Left cardiac atrium (tissue), 4 donors: Measurements from ENCODE around the gene ARTN. TPM values are rescaled to one million over a fixed set of nuclear protein-coding genes. Genes with fewer than 3 reads are reported as not detected.
A peak's percentile ranks its signal among the peaks of the same experiment; 100 is the strongest.

Source experiments
- ATAC-seq, 2 donors: fragments of 200-7000 bp; cut with Tn5 transposase; one replicate each; pipeline ENCODE4 v1.9.1; 2020; ENCODE audit warnings: mild to moderate bottlenecking in 2 of 2, moderate library complexity in 2 of 2
- DNase-seq: peaks from one replicate; pipeline ENCODE4 v3.0.0-alpha.2; 2020
- intact Hi-C, 2 donors: fragments of 100-400 bp; cut with DNase I; formaldehyde crosslinking; loops; one replicate each; pipeline versions ENCODE4 v1.14.1 to v1.15.1; 2022 to 2023
- long read RNA-seq: library from polyadenylated mRNA; unstranded; transcript quantifications from one replicate; pipeline ENCODE4 v2.0.0, GENCODE V29; 2021
- total RNA-seq, 2 donors: library from RNA; stranded (reverse); fragmentation: NEBNext Ultra II Directional; extraction: Animal tissue kit (Norgen Biotek cat#: 25700); gene quantifications; one replicate each; pipeline ENCODE4 v1.2.1, GENCODE V29; 2021
- donor health status: DM: no; HTN: yes; CAD: no.
- donor health status: DM: no; HTN: yes; CAD: no; lungs with severe emphysema.
- donor health status: DM: yes; HTN: yes; CAD: no.
- donor health status: Dilated cardiomyopathy.

ARTN gene, protein sequence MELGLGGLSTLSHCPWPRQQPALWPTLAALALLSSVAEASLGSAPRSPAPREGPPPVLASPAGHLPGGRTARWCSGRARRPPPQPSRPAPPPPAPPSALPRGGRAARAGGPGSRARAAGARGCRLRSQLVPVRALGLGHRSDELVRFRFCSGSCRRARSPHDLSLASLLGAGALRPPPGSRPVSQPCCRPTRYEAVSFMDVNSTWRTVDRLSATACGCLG
- total RNA-seq = under 1 TPM; 0.18 to 0.86 TPM
- long read RNA-seq = 0 reads

DNA sequence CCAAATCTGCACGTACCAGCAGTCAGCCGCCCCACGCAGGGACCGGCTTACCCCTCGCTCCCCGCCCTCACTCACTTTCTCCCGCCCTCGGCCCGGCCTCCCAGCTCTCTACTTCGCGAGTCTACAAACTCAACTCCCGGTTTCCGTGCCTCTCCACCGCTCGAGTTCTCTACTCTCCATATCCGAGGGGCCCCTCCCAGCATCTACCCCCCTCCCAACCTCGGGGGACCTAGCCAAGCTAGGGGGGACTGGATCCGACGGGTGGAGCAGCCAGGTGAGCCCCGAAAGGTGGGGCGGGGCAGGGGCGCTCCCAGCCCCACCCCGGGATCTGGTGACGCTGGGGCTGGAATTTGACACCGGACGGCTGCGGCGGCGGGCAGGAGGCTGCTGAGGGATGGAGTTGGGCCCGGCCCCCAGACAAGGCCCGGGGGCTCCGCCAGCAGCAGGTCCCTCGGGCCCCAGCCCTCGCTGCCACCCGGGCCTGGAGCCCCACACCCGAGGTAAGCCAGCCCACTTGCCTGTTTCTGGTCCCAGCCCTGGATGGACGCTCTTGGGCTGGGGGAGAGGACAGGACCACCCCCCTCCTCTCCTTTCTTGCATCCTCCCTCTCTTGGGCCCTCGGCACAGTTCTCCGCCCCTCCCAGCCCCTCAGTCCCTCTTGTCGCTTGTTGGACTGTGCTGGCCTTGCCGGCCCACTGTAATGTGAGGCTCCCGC lies at the start of gene ARTN:
Gene ARTN (plus strand): TSS at position 416 of the 715 bp plus-strand sequence. CDS start 1,856 bp downstream, outside the sequence.
- no peak for DNase-seq
- ATAC-seq = peak; percentile 2 to 23
- intact Hi-C loops = loop anchor here (1.0 to 10.0 kb wide), 4 partner anchors 170 to 709 kb away; no protein-coding TSS in a partner anchor

DNA sequence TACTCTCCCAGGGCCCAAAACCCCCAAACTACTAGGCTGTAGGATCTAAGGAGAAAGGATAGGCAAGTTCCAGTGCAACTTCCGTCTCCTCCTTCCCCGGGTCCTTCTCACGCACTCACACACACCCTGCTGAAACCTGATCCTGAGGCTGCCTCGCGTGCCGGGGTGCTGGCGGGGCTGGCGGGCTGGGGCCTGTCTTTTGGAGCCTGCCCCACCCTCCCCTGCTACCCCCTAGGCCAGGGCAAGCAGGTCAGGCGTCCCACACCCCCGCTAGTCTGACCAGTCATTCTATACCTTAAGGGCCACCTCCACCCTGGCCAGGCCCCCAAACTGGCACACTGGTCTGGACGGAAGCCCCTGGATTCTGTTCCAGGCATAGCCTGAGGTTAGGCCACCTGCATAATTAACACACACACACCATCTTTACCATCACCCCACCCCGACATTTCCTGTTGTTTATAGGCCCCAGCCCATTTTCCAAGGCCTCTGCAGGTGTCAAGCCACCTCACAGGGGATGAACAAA lies 48.3 kb upstream of the ARTN start:
- ATAC-seq (no peak), DNase-seq (no peak)
- intact Hi-C loops = no loop called here

DNA sequence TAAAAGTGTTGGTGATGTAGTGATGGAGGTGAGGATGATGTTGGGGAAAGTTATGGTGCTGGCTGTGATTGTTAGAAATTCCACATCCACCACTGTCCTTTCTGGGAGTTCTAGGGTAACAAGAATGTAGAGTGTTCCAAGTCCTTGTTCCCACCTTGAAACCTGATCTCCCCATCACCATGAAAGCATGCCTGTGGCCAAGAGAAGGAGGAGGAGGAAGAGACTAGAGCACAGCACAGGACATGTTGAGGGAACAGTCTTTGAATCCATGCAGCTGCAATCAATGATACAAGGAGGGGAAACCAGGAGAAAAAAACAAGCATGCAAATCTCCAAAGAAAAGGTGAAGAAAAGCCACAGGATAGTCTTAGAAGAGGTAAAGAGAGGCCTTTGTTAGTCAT lies 45.9 kb upstream of the ARTN start:
- ATAC-seq = no peak
- DNase-seq = no peak
- intact Hi-C loops = no loop called here

DNA sequence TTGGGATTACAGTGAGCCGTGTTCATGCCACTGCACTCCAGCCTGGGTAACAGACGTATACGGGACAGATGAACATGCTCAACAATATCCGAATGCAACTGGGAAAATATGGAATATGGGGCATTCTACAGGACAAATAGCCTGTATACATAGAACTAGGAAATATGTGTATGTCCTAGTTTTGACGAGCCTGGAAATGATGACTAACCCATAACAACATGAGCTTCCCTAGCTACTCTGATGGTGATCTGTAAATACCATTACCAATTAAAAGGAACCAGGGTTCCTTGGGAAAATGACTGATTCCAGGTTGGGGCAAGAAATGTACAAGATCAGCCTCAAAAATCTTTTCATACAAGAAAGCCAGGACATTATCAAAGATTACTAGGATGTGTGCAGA lies 42.8 kb upstream of the ARTN start:
- intact Hi-C loops = no loop called here
- no peak for ATAC-seq

DNA sequence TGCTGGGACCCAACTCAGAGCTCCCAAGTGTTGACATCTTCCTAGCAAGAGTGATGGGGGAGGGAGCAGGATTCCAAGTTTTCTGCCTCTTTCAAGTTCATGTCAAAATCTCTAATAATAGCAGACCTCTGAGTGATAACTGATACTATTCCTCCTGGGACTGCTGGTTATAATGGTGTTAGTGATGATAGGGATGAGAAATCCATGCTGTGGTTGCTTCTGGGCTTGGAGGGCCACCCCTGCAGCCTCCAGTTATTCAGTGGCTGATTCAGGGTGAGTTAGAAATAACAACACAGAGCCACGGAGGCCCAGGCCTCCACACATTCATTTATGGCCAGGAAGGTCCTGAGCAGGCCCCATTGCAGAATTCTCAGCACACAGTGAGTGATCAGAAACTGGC lies 40.6 kb upstream of the ARTN start:
- DNase-seq = no peak
- peak in 1 of 2 donors; percentile 44 for ATAC-seq
- intact Hi-C loops = no loop called here

More for the DNA sequence above, 42.8 kb upstream of the ARTN start:
- no peak for DNase-seq

DNA sequence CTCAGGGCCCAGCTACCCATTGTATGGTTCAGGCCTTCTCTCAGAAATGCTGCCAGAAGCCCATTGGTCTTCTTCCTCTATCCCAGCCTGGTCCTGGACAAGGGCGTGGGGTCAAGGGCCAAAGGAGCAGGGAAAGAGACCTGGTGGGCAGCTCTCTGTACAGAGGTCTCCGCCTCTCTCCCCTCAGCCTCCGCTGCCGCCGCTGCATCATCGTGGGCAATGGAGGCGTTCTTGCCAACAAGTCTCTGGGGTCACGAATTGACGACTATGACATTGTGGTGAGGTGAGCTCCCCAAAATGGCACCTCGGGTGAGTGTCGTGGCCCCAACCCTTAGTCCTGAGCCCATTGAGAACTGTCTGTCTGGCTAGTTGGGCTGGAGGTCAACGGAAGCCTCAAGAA lies 34.6 kb upstream of the ARTN start:
- DNase-seq = no peak
- ATAC-seq = no peak
- intact Hi-C loops = no loop called here

DNA sequence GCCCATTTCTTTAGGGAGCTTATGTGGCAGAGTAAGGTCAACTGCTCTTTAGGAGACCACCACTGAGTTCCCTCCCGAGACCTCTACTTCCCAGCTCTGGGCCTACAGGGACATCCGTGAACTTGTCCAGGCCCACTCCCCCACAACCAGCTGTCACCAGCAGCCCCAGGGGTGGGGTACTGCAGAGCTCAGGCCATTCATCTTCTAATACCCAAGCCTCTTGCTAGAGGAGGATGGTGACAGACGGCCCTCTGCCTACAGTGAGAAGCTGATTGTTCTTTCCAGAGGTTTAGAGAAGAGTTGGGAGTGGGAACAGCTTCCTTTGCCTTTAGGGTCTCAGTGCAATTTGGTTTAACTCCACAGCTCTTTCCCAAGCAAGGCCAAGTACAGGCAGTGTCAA lies 33.2 kb upstream of the ARTN start:
- no peak for DNase-seq
- intact Hi-C loops = no loop called here

DNA sequence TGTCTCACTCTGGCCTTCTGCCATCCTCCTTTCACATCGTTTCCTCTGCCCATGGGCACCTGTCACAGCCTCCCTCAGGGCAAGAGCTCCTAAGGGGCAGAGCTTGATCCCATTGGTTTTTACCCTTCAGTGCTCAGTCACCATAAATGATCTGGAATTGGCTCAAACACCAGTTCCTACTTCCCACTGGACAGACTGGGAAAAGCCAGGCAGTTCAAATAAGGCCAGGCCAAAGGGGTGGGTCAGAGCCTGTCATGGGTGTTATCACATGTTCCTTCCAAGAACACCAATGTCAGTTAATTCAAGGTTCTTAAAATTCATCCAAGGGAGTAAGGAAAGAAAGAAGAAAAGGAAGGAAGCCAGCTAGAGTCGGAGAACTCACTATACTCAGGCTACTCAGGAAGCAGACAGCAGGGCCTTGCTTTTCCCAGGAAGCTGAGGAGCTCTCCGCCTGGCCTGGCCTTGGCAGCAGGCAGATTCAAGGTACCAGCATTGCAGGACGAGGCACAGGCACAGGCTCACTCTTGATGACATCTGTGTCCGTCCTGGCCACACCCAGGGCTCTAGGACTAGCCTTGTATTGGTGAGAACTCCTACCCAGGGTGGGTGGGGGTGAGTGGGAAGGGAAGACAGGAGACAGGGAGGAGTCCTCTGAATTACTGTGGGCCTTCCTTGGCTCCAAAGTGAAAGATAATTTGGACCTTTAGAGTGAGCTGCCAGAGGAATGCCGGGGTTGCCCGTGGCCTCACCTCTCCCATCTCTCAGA lies 32.2 kb upstream of the ARTN start:
- intact Hi-C loops = no loop called here
- no peak for ATAC-seq

More for the DNA sequence above, 33.2 kb upstream of the ARTN start:
- ATAC-seq = no peak

DNA sequence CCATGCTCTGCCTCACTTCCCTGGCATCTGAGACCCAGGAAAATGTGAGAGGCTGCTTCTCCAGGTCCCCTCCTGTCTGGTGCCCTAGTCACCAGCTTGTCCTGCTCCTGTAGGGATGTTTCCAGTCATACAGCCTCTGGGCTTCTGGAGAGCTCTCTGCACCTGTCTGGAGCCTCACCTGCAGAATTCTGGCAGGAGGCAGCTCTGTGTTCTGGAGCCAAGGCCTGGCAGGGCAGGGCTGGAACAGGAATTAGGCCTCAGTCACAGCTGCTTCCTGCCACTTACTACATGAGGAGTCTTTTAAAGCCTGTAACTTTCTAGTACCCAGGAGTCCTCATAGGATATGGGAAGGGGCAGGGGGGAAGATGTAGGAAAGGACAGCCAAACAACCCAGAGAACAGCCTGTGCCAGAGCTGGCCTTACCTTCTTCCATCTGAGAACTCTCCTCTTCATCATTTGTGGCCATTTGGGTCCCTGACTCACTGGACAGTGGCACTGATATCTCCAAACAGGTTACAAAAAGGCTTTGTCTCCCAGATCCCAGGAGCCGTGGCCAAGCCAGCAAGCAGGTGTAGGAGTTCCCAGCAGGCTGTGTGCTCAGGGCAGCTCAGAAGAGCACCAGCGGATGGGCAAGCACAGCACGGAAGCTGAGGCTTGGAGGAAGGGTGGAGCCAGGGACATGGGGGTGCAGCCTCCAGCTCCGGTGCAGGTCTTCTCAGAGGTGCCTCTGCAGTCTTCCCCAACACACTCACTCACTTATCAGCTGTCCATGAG lies 31.4 kb upstream of the ARTN start:
- DNase-seq (no peak), ATAC-seq (no peak)
- intact Hi-C loops = no loop called here

More for the DNA sequence above, 32.2 kb upstream of the ARTN start:
- DNase-seq = no peak

DNA sequence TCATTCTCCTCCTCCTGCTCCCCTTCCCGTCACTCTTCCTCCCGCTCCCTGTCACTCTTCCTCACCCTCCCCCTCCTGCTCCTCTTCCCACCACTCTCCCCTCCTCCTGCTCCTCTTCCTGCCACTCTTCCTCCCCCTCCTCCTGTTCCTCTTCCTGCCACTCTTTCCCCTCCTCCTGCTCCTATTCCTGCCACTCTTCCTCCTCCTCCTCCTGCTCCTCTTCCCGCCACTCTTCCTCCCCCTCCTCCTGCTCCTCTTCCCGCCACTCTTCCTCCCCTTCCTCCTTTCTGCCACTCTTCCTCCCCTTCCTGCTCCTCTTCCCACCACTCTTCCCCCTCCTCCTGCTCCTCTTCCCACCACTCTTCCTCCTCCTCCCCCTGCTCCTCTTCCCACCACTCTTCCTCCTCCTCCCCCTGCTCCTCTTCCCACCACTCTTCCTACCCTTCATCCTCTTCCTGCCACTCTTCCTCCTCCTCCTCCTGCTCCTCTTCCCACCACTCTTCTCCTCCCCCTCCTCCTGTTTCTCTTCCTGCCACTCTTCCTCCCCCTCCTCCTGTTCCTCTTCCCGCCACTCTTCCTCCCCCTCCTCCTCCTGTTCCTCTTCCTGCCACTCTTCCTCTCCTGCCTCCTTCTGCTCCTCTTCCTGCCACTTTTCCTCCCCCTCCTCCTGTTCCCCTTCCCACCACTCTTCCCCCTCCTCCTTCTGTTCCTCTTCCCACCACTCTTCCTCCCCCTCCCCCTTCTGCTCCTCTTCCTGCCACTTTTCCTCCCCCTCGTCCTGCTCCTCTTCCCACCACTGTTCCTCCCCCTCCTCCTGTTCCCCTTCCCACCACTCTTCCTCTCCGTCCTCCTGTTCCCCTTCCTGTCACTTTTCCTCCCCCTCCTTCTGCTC lies 28.7 kb upstream of the ARTN start:
- intact Hi-C loops = no loop called here
- ATAC-seq = no peak
- no peak for DNase-seq

DNA sequence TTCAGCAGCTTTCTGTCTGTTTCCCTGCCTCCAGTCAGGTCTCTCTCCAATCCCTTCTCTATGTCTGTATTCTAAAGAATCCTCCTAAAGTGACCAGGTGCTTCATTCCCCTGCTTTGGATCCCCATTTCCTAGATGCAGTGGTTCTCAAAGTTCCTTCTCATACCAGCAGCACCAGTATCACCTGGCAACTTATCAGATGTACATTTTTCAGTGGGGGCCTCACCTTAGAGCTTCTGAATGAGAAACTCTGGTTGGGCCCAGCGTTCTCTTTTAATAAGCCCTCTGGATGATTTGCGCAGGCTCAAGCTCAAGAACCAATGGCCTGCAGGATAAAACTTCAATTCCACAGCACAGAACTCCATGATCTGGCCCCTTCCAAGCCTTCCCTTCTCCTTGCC lies 25.4 kb upstream of the ARTN start:
- DNase-seq = no peak
- intact Hi-C loops = no loop called here
- ATAC-seq = no peak

DNA sequence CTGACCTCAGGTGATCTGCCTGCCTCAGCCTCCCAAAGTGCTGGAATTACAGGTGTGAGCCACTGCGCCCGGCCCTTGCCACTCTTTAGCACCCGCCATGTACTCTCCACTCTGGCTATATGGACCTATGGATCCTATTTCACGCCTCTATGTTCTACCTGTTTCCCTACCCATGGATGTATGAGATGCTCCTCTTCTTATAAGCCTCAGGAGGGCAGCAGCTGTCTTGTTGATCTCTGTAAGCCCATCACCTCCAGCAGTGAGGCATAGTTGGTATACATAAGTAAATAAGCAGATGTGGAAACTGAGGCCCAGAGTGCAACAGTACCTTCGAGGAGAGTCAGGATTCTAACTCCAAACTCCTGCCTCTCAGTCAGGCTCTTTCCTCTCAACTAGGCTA lies 24.7 kb upstream of the ARTN start:
- intact Hi-C loops = no loop called here
- ATAC-seq = no peak

DNA sequence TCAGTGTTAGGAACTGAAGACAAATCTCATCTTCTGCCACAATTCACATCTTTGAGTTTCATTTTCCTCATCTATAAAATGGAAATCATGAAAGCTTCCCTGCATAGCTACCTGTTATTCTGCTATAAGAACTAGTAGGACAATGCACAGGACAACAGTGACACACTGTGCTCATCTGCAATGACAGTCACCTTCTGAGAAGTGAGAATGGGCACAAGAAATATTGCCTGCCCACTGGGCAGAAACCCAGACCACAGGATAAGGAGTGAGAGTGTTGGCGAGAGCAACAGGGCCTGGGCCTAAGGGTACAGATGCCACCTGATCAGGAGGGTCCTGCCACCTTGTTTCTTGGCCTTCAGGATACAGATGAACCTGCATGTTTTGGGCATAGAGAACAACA lies 23.3 kb upstream of the ARTN start:
- intact Hi-C loops = no loop called here
- ATAC-seq = no peak
- DNase-seq = no peak

More for the DNA sequence above, 24.7 kb upstream of the ARTN start:
- no peak for DNase-seq

DNA sequence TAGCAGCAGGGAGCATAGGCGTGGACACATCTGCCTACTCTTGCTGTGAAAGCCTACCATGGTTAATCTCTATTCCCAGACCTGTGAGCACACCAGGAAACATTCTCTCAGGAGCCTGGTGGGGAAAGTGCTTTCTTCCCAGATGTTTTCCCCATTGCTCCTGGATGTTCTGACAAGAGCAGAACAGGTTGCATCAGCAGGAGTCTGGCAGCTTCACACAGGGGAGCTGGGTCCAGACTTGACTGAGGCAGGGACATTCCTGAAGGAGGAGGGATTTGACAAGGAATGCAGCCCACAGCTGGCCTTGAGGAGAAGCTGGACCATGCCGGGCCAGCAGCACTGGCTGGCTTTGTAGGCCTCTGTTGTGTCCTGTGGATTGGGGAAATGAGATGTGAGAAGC lies 21.0 kb upstream of the ARTN start:
- no peak for DNase-seq
- peak in 1 of 2 donors; percentile 69 for ATAC-seq
- intact Hi-C loops = no loop called here

DNA sequence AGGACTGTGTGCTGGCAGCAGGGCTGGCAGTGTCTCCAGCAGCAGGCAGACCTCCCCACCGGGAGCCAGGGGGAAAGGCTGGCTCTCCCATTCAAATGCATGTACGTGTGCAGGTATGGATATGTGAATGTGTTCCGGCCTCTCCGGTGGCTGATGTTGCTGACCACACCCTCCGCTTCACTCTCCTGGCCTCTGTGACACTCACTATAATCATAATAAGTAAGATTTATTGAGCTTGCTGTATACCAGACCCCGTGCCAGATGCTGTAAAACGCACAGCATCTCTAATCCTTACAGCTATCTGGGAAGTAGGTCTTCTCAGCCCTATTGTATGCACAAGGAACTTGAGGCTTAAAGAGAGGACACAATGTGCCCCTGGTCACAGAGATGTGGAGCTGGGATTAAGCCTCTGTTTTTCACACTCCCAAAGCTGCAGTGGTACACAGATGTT lies 20.5 kb upstream of the ARTN start:
- ATAC-seq (no peak), DNase-seq (no peak)

DNA sequence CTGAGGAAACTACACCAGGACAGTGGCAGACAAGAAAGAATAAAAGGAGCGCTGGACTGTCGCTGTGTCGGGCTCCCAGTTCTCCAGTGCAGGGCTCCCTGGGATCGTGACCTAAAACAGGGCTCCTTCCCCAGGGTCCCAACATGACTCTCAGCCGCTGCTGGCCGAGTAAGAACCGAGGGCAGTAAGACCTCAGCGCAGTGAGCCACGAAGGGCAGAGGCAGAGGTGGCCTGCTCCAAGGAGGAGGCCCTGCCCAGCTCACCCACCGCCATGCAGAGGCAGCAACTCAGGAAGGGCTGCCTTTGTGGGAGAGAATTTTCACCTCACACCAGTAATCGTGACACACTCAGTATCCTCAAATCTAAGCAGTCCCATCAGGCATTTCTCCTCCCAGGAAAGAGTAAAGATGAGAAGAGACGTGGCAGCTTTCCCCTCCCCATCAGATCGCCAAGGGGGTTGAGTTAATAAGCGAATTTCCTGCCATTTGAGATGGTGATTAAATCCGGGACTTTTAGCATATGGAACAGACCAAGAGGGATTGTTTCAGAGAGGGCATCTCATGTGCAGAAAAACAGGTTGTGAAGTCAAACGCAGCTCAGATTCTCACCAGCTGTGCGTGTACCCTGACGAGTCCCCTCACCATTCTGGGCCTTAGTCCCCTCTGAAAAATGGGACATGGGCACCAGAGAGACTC lies 19.8 kb upstream of the ARTN start:
- no peak for ATAC-seq
- no peak for DNase-seq
- intact Hi-C loops = no loop called here

More for the DNA sequence above, 20.5 kb upstream of the ARTN start:
- intact Hi-C loops = no loop called here
